Panc1 (cell line): ENCODE results near the gene IFI27L2.

ENCODE experiments used
- CTCF ChIP-seq: fragments of 450-650 bp; IDR thresholded peaks from 2 replicates; pipeline ENCODE4 v1.5.1; 2017; ENCODE audit warnings: mild to moderate bottlenecking
- SIN3A ChIP-seq: IDR thresholded peaks from 2 replicates; pipeline ENCODE4 v1.6.1; 2012; ENCODE audit warnings: low read depth, mild to moderate bottlenecking, low read length, moderate library complexity, borderline replicate concordance; ENCODE audit not compliant: insufficient read depth
- TCF7L2 ChIP-seq: IDR thresholded peaks from 2 replicates; pipeline ENCODE4 v1.6.1; 2011; ENCODE audit warnings: mild to moderate bottlenecking, low read depth, low read length, inconsistent platforms
- TF ChIP-seq, protein P1 (sequence below), 2 experiments: IDR thresholded peaks; 2 replicates each; pipeline ENCODE4 v1.6.1; 2011 to 2012; ENCODE audit warnings: low read depth in 2 of 2, control low read depth in 1 of 2, low read length in 1 of 2, mild to moderate bottlenecking in 1 of 2, moderate library complexity in 1 of 2; ENCODE audit not compliant: insufficient read depth in 1 of 2

DNA sequence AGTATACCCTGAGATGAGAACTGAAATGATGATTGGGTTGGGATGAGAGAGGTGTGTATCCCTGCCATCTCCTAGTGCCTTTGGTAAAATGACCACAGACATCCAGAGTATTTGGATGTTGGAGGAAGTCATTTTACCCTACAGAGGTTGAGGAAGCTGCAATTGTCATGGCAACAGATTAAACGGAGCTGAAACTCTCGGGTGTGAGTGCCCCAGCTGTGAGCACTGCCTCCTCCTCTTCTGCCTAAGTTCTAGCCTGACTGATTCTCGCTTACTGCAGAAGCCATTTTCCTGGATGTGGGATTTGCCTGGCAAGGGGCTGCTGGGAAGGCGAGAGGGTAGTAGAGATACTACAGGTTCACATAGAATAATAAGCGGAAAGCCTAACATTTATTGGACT lies 34.4 kb upstream of the IFI27L2 start:
- TF ChIP-seq CTCF (no peak), TCF7L2 (no peak), SIN3A (no peak)
- TF ChIP-seq, protein P1, sequence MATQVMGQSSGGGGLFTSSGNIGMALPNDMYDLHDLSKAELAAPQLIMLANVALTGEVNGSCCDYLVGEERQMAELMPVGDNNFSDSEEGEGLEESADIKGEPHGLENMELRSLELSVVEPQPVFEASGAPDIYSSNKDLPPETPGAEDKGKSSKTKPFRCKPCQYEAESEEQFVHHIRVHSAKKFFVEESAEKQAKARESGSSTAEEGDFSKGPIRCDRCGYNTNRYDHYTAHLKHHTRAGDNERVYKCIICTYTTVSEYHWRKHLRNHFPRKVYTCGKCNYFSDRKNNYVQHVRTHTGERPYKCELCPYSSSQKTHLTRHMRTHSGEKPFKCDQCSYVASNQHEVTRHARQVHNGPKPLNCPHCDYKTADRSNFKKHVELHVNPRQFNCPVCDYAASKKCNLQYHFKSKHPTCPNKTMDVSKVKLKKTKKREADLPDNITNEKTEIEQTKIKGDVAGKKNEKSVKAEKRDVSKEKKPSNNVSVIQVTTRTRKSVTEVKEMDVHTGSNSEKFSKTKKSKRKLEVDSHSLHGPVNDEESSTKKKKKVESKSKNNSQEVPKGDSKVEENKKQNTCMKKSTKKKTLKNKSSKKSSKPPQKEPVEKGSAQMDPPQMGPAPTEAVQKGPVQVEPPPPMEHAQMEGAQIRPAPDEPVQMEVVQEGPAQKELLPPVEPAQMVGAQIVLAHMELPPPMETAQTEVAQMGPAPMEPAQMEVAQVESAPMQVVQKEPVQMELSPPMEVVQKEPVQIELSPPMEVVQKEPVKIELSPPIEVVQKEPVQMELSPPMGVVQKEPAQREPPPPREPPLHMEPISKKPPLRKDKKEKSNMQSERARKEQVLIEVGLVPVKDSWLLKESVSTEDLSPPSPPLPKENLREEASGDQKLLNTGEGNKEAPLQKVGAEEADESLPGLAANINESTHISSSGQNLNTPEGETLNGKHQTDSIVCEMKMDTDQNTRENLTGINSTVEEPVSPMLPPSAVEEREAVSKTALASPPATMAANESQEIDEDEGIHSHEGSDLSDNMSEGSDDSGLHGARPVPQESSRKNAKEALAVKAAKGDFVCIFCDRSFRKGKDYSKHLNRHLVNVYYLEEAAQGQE (IDR thresholded peaks at IDR 0.05; ENCODE audit: insufficient read depth in 1 of 2, low read depth in 2 of 2, low read length in 1 of 2) = no peak
